Adrenal gland (tissue), 12 donors: ENCODE measurements around the gene ST3GAL4. TPM values are rescaled to one million over a fixed set of nuclear protein-coding genes. Genes with fewer than 3 reads are reported as not detected.

Source experiments
- DNase-seq, 7 donors: peaks; one replicate each; pipeline ENCODE4 v3.0.0-alpha.2; 2019 to 2020
- H3K27ac ChIP-seq, 5 donors: fragments of 200-600 bp; sonication (generic) in 4 of 5; 1 replicate in 3 of 5; 2 replicates in 2 of 5; pipeline versions ENCODE4 v1.5.1 to v1.8.0; 2016 to 2020; ENCODE audit warnings: mild to moderate bottlenecking in 1 of 5
- H3K27me3 ChIP-seq: fragments of 200-600 bp; 2 replicates; pipeline ENCODE4 v1.8.0; 2021
- H3K36me3 ChIP-seq, 2 donors: fragments of 200-600 bp; replicated peaks in 1 of 2; 1 replicate in 1 of 2; 2 replicates in 1 of 2; pipeline versions ENCODE4 v1.5.1 to v1.8.0; 2018 to 2022
- H3K4me1 ChIP-seq, 2 donors: fragments of 200-600 bp; replicated peaks in 1 of 2; 1 replicate in 1 of 2; 2 replicates in 1 of 2; pipeline versions ENCODE4 v1.5.1 to v1.8.0; 2018 to 2021
- H3K4me3 ChIP-seq, 4 donors: fragments of 200-600 bp; sonication (generic) in 3 of 4; one replicate each; pipeline ENCODE4 v1.5.1; 2016 to 2018
- H3K9me3 ChIP-seq, 3 donors: fragments of 200-600 bp; sonication (generic) in 1 of 3; replicated peaks in 1 of 3; 1 replicate in 2 of 3; 2 replicates in 1 of 3; pipeline versions ENCODE4 v1.5.1 to v1.8.0; 2016 to 2021
- POLR2A ChIP-seq, 2 donors: fragments of 450-650 bp; IDR thresholded peaks; one replicate each; pipeline ENCODE4 v1.6.1; 2017; ENCODE audit warnings: antibody characterized with exemption in 2 of 2, mild to moderate bottlenecking in 2 of 2, moderate library complexity in 1 of 2
- WGBS, 4 donors: extraction: QIAGEN DNeasy Blood & Tissue Kit in 2 of 4; methylation state at CpG; one replicate each; pipeline versions ENCODE4 v1.1.5 to v1.1.7; 2013 to 2017; 5-methylcytosine and 5-hydroxymethylcytosine counted together
- intact Hi-C, 2 donors: fragments of 100-400 bp; cut with DNase I; formaldehyde crosslinking; loops; one replicate each; pipeline versions ENCODE4 v1.14.1 to v1.15.0; 2022 to 2023
- polyA plus RNA-seq, 3 donors: library from polyadenylated mRNA; stranded (reverse); fragments of 200-250 nt in 2 of 3; fragments of 350-450 nt in 1 of 3; fragmentation: Illumina TruSeq in 1 of 3; extraction: RNeasy Lipid Tissue Mini Kit (QIAGEN cat#74804) in 1 of 3; gene quantifications; one replicate each; pipeline ENCODE4 v1.2.3, GENCODE V29; 2013 to 2014
- total RNA-seq, 9 donors: library from RNA; depleted of rRNA in 4 of 9; stranded (reverse); fragments of >200 nt in 4 of 9; fragments of 120-200 nt in 1 of 9; fragmentation: NEBNext Ultra II Directional in 1 of 9; extraction: Animal tissue kit (Norgen Biotek cat#: 25700) in 1 of 9; gene quantifications; one replicate each; pipeline versions ENCODE4 v1.1.0 to v1.2.4, GENCODE V29; 2013 to 2023
- TF ChIP-seq, protein P1 (sequence below), 6 experiments: fragments of 450-650 bp in 4 of 6; fragments of 200-600 bp in 2 of 6; sonication (generic) in 1 of 6; IDR thresholded peaks; 1 replicate in 5 of 6; 2 replicates in 1 of 6; pipeline versions ENCODE4 v1.5.1 to v1.8.0; 2016 to 2021; ENCODE audit warnings: antibody characterized with exemption in 6 of 6, mild to moderate bottlenecking in 2 of 6, moderate library complexity in 1 of 6
- donor health status: healthy with polysubstance abuse.
- donor health status: Bipolar disorder and iron deficiency.
- donor health status: DM: yes; HTN: yes; CAD: no.
- donor health status: DM: no; HTN: no; CAD: no.
- donor health status: DM: no; HTN: no; CAD: no.
- donor health status: DM: yes; HTN: yes; CAD: no.

The ST3GAL4 gene
- total and polyA plus RNA-seq, 12 donors = 119 to 359 (median 163) TPM

DNA sequence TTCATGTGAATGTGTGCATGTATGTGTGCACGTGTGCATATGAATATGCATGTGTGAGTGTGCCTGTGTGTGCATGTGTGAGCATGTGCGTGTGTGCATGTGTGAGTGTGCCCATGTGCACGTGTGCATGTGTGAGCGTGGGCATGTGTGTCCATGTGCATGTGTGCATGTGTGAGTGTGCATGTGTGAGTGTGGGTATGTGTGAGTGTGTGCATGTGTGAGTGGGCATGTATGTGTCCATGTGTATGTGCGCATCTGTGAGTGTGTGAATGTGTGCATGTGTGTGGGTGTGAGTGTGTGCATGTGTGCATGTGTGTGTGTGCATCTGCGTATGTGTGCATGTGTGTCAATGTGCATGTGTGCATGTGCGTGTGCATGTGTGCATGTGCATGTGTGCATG, 94.7 kb downstream of the ST3GAL4 start:
- WGBS, 4 donors = 80 to 96% (median 86%) methylated on average over 6 to 7 of the region's 7 CpGs
- Histone ChIP-seq H3K27ac (no peak overlapping the region), H3K9me3 (no peaks in the 10 kb centered on the region), H3K4me1 (no peaks in the 10 kb centered on the region), H3K36me3 (no peaks in the 10 kb centered on the region), H3K27me3 (no peaks in the 10 kb centered on the region), H3K4me3 (no peak overlapping the region)
- DNase-seq = no peak
- TF ChIP-seq, protein P1, sequence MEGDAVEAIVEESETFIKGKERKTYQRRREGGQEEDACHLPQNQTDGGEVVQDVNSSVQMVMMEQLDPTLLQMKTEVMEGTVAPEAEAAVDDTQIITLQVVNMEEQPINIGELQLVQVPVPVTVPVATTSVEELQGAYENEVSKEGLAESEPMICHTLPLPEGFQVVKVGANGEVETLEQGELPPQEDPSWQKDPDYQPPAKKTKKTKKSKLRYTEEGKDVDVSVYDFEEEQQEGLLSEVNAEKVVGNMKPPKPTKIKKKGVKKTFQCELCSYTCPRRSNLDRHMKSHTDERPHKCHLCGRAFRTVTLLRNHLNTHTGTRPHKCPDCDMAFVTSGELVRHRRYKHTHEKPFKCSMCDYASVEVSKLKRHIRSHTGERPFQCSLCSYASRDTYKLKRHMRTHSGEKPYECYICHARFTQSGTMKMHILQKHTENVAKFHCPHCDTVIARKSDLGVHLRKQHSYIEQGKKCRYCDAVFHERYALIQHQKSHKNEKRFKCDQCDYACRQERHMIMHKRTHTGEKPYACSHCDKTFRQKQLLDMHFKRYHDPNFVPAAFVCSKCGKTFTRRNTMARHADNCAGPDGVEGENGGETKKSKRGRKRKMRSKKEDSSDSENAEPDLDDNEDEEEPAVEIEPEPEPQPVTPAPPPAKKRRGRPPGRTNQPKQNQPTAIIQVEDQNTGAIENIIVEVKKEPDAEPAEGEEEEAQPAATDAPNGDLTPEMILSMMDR (IDR thresholded peaks at IDR 0.05) = no peak
- TF ChIP-seq POLR2A (IDR thresholded peaks at IDR 0.05) = no peak
- intact Hi-C loops = no loop called here

DNA sequence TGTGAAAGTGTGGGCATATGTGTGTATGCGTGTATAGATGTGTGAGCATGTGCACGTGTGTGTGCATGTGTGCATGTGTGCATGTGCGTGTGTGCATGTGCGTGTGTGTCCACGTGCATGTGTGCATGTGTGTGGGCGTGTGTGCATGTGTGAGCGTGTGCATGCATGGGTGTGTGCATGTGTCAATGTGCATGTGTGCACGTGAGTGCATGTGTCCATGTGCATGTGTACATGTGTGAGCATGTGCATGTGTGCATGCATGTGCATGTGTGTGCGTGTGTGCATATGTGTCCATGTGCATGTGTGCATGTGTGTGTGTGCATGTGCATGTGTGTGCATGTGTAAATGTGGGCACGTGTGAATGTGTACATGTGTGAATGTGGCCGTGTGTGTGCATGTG, 95.3 kb downstream of the ST3GAL4 start:
- no peak for TF ChIP-seq POLR2A (IDR thresholded peaks at IDR 0.05)
- TF ChIP-seq, protein P1 (IDR thresholded peaks at IDR 0.05) = no peak
- Histone ChIP-seq H3K27ac (no peak overlapping the region), H3K4me1 (no peaks in the 10 kb centered on the region), H3K36me3 (no peaks in the 10 kb centered on the region), H3K4me3 (no peak overlapping the region), H3K27me3 (no peaks in the 10 kb centered on the region), H3K9me3 (no peaks in the 10 kb centered on the region)
- intact Hi-C loops = no loop called here
- 75 to 92% (median 87%) methylated on average over 10 to 11 of the region's 11 CpGs for WGBS, 4 donors
- no peak for DNase-seq

DNA sequence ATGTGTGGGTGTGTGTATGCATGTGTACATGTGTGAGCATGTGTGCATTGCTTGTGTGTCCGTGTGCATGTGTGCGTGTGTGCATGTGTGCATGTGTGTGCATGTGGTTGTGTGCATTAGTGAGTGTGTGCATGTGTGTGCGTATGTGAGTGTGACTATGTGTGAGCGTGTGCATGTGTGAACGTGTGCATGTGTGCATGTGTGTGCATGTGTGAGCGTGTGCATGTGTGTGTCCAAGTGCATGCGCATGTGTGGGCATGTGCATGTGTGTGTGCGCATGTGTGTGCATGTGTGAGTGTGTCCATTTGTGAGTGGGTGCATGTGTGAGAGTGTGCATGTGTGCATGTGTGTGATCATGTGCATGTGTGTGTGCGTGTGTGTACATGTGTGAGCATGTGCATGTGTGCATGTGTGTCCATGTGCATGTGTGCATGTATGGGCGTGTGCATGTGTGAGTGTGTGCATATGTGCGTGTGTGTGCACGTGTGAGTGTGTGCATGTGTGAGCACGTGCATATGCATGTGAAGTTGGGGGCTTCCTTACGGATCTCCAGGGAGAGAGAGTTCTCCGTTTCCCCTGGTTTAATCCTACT, 95.8 kb downstream of the ST3GAL4 start:
- 72 to 82% (median 76%) methylated on average over 15 of the region's 15 CpGs for WGBS, 4 donors
- TF ChIP-seq, protein P1 (IDR thresholded peaks at IDR 0.05) = no peak
- no peak for TF ChIP-seq POLR2A (IDR thresholded peaks at IDR 0.05)
- Histone ChIP-seq H3K27me3 (no peaks in the 10 kb centered on the region), H3K36me3 (no peaks in the 10 kb centered on the region), H3K9me3 (no peaks in the 10 kb centered on the region), H3K4me3 (no peak overlapping the region), H3K4me1 (no peaks in the 10 kb centered on the region), H3K27ac (no peak overlapping the region)
- intact Hi-C loops = no loop called here
- DNase-seq = no peak

DNA sequence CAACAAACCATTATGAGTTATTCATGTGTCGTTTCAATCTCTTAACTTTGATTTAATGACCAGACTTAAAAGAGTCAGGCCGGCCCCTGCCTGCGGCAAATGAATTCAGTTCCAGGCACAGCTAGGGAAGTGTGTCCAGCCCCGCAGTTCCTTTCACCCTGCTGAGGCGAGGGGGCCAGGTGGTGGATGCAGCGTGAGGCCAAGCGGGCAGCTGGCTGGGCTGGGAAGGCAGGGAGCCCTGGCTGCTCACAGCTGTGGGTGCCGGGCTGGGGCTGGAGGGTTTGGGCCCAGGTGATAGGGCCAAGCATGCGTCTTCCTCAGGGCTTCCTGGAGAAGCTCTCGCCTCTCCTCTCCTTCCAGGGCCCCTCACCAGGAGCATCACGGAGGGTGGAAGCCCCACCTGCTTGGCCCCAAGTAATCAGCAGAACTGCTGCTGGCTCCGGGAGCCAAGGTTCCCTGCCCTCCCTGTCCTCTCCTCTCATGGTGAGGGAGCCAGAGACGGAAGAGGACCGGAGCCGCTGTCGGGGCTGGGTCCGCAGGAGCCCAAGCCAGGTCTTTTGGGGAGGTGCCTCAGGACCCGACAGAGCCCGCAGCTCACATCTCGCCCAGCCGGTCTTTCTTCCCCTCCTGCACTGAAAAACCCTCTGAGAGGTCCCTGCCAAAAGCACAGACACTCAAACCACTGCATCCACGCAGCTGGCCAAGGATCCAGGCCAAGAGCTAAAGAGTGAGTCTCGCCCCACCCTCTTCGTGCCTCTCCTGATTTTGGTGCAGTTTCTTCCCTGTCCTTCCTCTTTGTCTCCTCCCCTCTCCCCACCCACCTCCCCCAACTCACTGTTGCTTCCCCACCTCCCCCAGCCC, 97.0 kb downstream of the ST3GAL4 start:
- intact Hi-C loops = no loop called here
- peak in 1 of 7 donors; percentile 73 for DNase-seq
- Histone ChIP-seq H3K4me3 (no peak overlapping the region), H3K9me3 (no peaks in the 10 kb centered on the region), H3K27ac (no peak overlapping the region), H3K36me3 (no peaks in the 10 kb centered on the region), H3K27me3 (no peaks in the 10 kb centered on the region), H3K4me1 (no peaks in the 10 kb centered on the region)
- TF ChIP-seq, protein P1 (IDR thresholded peaks at IDR 0.05) = no peak
- TF ChIP-seq POLR2A (IDR thresholded peaks at IDR 0.05) = no peak
- WGBS, 4 donors = 52 to 67% (median 59%) methylated on average over 15 to 24 of the region's 24 CpGs
